PC-3 (cell line): ENCODE data around the gene MTX2. TPM values are rescaled to one million over a fixed set of nuclear protein-coding genes. Genes with fewer than 3 reads are reported as not detected.

Experiments
- ATAC-seq: fragments of 200-7000 bp; cut with Tn5 transposase; 2 replicates; pipeline ENCODE4 v1.9.1; 2020; ENCODE audit warnings: mild to moderate bottlenecking, moderate library complexity
- BruUV-seq: library from RNA; stranded (reverse); fragments of 400-500 nt; replicated peaks from 2 replicates; lab custom pipeline; 2021; lab: Mats Ljungman, UMichigan
- CTCF ChIA-PET: fragments of 300-600 bp; sonication (Branson Sonifier 250); formaldehyde crosslinking; loops from one replicate; lab custom pipeline; 2022; ENCODE audit warnings: antibody characterized with exemption; lab: Charles Lee
- POLR2A ChIA-PET: fragments of 300-600 bp; sonication (Branson Sonifier 250); formaldehyde crosslinking; loops from one replicate; lab custom pipeline; 2022; ENCODE audit warnings: antibody characterized with exemption; ENCODE audit not compliant: unreplicated experiment; lab: Charles Lee
- DNase-seq: peaks from one replicate; pipeline ENCODE4 v3.0.0-alpha.2; 2015
- H2AFZ ChIP-seq: fragments of 300-600 bp; sonication (generic); 2 replicates; pipeline ENCODE4 v1.6.0; 2016; ENCODE audit warnings: antibody characterized with exemption, low read length
- H3F3A ChIP-seq: fragments of 300-600 bp; sonication (generic); one replicate; pipeline ENCODE4 v1.6.0; 2017; ENCODE audit warnings: antibody characterized with exemption, low read length, control low read depth, mild to moderate bottlenecking; ENCODE audit not compliant: unreplicated experiment
- H3K27ac ChIP-seq: fragments of 300-600 bp; sonication (generic); 2 replicates; pipeline ENCODE4 v1.5.1; 2016; ENCODE audit warnings: mild to moderate bottlenecking, low read length
- H3K27me3 ChIP-seq: fragments of 300-600 bp; sonication (generic); 2 replicates; pipeline ENCODE4 v1.6.1; 2016; ENCODE audit warnings: low read length, mixed read lengths
- H3K36me3 ChIP-seq: fragments of 300-600 bp; sonication (generic); 2 replicates; pipeline ENCODE4 v1.6.1; 2016; ENCODE audit warnings: low read depth, mixed run types, low read length, mixed read lengths
- H3K4me1 ChIP-seq: fragments of 300-600 bp; sonication (generic); 2 replicates; pipeline ENCODE4 v1.5.1; 2016; ENCODE audit warnings: low read length; ENCODE audit not compliant: insufficient read depth
- H3K4me2 ChIP-seq: fragments of 300-600 bp; sonication (generic); 2 replicates; pipeline ENCODE4 v1.6.0; 2016; ENCODE audit warnings: low read length
- H3K4me3 ChIP-seq: fragments of 300-600 bp; sonication (generic); 2 replicates; pipeline ENCODE4 v1.5.1; 2016; ENCODE audit warnings: mild to moderate bottlenecking, low read length, mixed read lengths
- H3K79me2 ChIP-seq: fragments of 300-600 bp; sonication (generic); 2 replicates; pipeline ENCODE4 v1.6.1; 2017; ENCODE audit warnings: low read length, mixed read lengths
- H3K9ac ChIP-seq: fragments of 300-600 bp; sonication (generic); 2 replicates; pipeline ENCODE4 v1.6.0; 2016; ENCODE audit warnings: mild to moderate bottlenecking, low read length
- H3K9me2 ChIP-seq: fragments of 300-600 bp; sonication (generic); replicated peaks from 2 replicates; pipeline ENCODE4 v1.6.1; 2016; ENCODE audit warnings: mixed run types, low read length, mixed read lengths
- H3K9me3 ChIP-seq: fragments of 300-600 bp; sonication (generic); 2 replicates; pipeline ENCODE4 v1.6.1; 2016; ENCODE audit warnings: low read length, mixed read lengths
- H4K20me1 ChIP-seq: fragments of 300-600 bp; sonication (generic); 2 replicates; pipeline ENCODE4 v1.6.1; 2016; ENCODE audit warnings: low read length, mixed read lengths
- CTCF ChIP-seq: fragments of 300-600 bp; sonication (generic); conservative IDR thresholded peaks from 2 replicates; pipeline ENCODE4 v1.5.1; 2017; ENCODE audit warnings: antibody characterized with exemption, low read depth, mild to moderate bottlenecking, low read length
- EZH2 ChIP-seq: fragments of 300-600 bp; sonication (generic); IDR thresholded peaks from one replicate; pipeline ENCODE4 v1.6.1; 2017; ENCODE audit warnings: antibody characterized with exemption, mild to moderate bottlenecking, low read length; ENCODE audit not compliant: unreplicated experiment
- EZH2phosphoT487 ChIP-seq: fragments of 300-600 bp; sonication (generic); IDR thresholded peaks from 2 replicates; pipeline ENCODE4 v1.6.1; 2018; ENCODE audit warnings: mild to moderate bottlenecking, antibody characterized with exemption, low read length, borderline replicate concordance
- intact Hi-C: fragments of 100-400 bp; cut with micrococcal nuclease; formaldehyde crosslinking; loops from 2 replicates; pipeline ENCODE4 v1.9.0; 2023
- total RNA-seq: library from RNA; depleted of rRNA; stranded (reverse); fragments of >200 nt; gene quantifications from 2 replicates; pipeline ENCODE4 v1.2.3, GENCODE V29; 2014

MTX2 gene
- total RNA-seq, 1 experiment from 2014 or later = 54.5 TPM

DNA sequence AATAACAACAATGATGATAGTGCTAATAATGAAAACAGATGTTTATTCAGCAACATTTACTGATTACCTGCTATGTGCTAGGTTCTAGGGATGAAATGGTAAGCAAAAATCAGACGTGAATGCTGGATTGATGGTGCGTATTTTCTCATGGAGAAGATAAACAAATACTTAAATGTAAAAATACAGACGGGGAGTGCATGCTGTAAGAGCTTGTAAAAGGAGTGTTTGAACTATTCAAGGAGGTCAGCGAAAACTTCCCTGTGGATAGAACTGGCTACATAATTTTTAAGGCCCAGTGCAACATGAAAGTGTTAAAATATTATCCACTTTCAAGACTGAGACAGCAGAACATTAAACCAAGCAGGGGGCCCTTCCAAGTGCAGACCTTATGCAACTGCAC, 22.1 kb downstream of the MTX2 start:
- Histone ChIP-seq H2AFZ (no peak overlapping the region), H3K27me3 (no peaks in the 10 kb centered on the region), H4K20me1 (peaks cover 7% of the 10 kb centered on the region; the same call in 1 of the 2 replicates), H3K27ac (peak overlapping the region; percentile 14; the same call in 1 of the 2 replicates), H3K79me2 (peaks cover 86% of the 10 kb centered on the region), H3K9ac (no peak overlapping the region), H3K4me1 (peaks cover 19% of the 10 kb centered on the region), H3K36me3 (no peaks in the 10 kb centered on the region), H3K9me3 (no peaks in the 10 kb centered on the region), H3K4me2 (no peak overlapping the region), H3K9me2 (no peaks in the 10 kb centered on the region), H3K4me3 (no peak overlapping the region), H3F3A (no peaks in the 10 kb centered on the region)
- ChIA-PET POLR2A (no interaction called here), CTCF (no interaction called here)
- BruUV-seq = no TSS peak
- ATAC-seq (no peak), DNase-seq (no peak)
- intact Hi-C loops = loop anchor here (10.0 kb wide), 2 partner anchors 263 to 343 kb away; no protein-coding TSS in a partner anchor
- TF ChIP-seq CTCF (no peak), EZH2phosphoT487 (no peak), EZH2 (no peak)

- Histone ChIP-seq H3K36me3 (no peaks in the 10 kb centered on the region), H3K27me3 (no peaks in the 10 kb centered on the region), H3K4me2 (peak overlapping the region; percentile 32), H3K9me2 (no peaks in the 10 kb centered on the region), H3F3A (no peaks in the 10 kb centered on the region), H3K27ac (peak overlapping the region; percentile 14; the same call in 1 of the 2 replicates), H3K4me3 (no peak overlapping the region), H3K9ac (no peak overlapping the region), H3K9me3 (no peaks in the 10 kb centered on the region), H3K79me2 (peaks cover 82% of the 10 kb centered on the region), H4K20me1 (peaks cover 7% of the 10 kb centered on the region; the same call in 1 of the 2 replicates), H2AFZ (no peak overlapping the region), H3K4me1 (peaks cover 19% of the 10 kb centered on the region)
- intact Hi-C loops = loop anchor here (10.0 kb wide), 2 partner anchors 263 to 343 kb away; no protein-coding TSS in a partner anchor
- BruUV-seq = no TSS peak
- CTCF ChIA-PET = no interaction called here
- POLR2A ChIA-PET = no interaction called here
- DNase-seq (peak; percentile 50), ATAC-seq (peak; percentile 93)
- TF ChIP-seq EZH2 (no peak), CTCF (no peak), EZH2phosphoT487 (no peak)
These were observed 22.6 kb downstream of the MTX2 start for GRCh38 chr2:176291809-176292283.

- TF ChIP-seq EZH2phosphoT487 = no peak
- Histone ChIP-seq H3K27ac (no peak overlapping the region), H2AFZ (no peak overlapping the region), H3K79me2 (peaks cover 74% of the 10 kb centered on the region), H3K36me3 (0 out of 2 replicates have a peak, but pooled peaks cover 2% of the 10 kb centered on the region), H3K9me2 (no peaks in the 10 kb centered on the region), H4K20me1 (peaks cover 7% of the 10 kb centered on the region; the same call in 1 of the 2 replicates), H3K4me2 (peak overlapping the region; percentile 18; the same call in 1 of the 2 replicates), H3K4me1 (peaks cover 19% of the 10 kb centered on the region), H3F3A (no peaks in the 10 kb centered on the region), H3K9ac (no peak overlapping the region), H3K4me3 (no peak overlapping the region), H3K9me3 (no peaks in the 10 kb centered on the region), H3K27me3 (no peaks in the 10 kb centered on the region)
- ChIA-PET CTCF (interaction anchor here (0.6 kb wide), 1 partner anchor 38 kb away, joined by 3 read pairs; no protein-coding TSS in a partner anchor), POLR2A (interaction anchor here (0.7 kb wide), 1 partner anchor 1815 kb away, joined by 3 read pairs; no protein-coding TSS in a partner anchor)
- peak; percentile 16; the same call in 1 of the 2 replicates for ATAC-seq
- no TSS peak for BruUV-seq
- DNase-seq = no peak
- intact Hi-C loops = loop anchor here (10.0 kb wide), 2 partner anchors 262 to 342 kb away; no protein-coding TSS in a partner anchor
These were observed 23.4 kb downstream of the MTX2 start for GRCh38 chr2:176292608-176293007.
